HEK293 (cell line): Measurements from ENCODE around the gene UBR2.
"Not testable (repeated sequence)": the region's sequence is repeated elsewhere in the genome, so short reads cannot be mapped to it uniquely, and the experiment has no call there.

Source experiments
- CTCF ChIA-PET: fragments of 350-600 bp; formaldehyde crosslinking; extraction: SDS; loops from one replicate; lab custom pipeline; 2021; ENCODE audit warnings: antibody characterized with exemption; lab: Yijun Ruan, JAX
- POLR2A ChIA-PET: fragments of 300-600 bp; formaldehyde crosslinking; extraction: SDS; loops from one replicate; lab custom pipeline; 2020; ENCODE audit warnings: antibody characterized with exemption, inconsistent platforms; lab: Yijun Ruan, JAX
- H3K27ac ChIP-seq: fragments of 200-500 bp; sonication (Bioruptor generic); 2 replicates; pipeline ENCODE4 v1.5.1; 2014; ENCODE audit warnings: low read depth, low read length, control low read depth, inconsistent platforms; ENCODE audit errors: extremely low read depth
- H3K36me3 ChIP-seq, 2 experiments: fragments of 200-500 bp in 1 of 2; sonication (Bioruptor generic) in 1 of 2; 1 replicate in 1 of 2; 2 replicates in 1 of 2; pipeline ENCODE4 v1.5.1; 2014 to 2017; ENCODE audit warnings: inconsistent platforms in 2 of 2, low read length in 2 of 2; ENCODE audit not compliant: control insufficient read depth in 2 of 2, insufficient read depth in 1 of 2
- H3K4me1 ChIP-seq: fragments of 200-500 bp; sonication (Bioruptor generic); 2 replicates; pipeline ENCODE4 v1.5.1; 2014; ENCODE audit warnings: mild to moderate bottlenecking, low read length, inconsistent platforms; ENCODE audit not compliant: control insufficient read depth, insufficient read depth
- H3K4me3 ChIP-seq: 2 replicates; pipeline ENCODE4 v1.5.1; 2011; ENCODE audit warnings: low read depth, mild to moderate bottlenecking, control low read depth, low read length, moderate library complexity
- H3K9me3 ChIP-seq: fragments of 200-500 bp; sonication (Bioruptor generic); 2 replicates; pipeline ENCODE4 v1.5.1; 2014; ENCODE audit warnings: low read depth, low read length, inconsistent platforms; ENCODE audit not compliant: control insufficient read depth, insufficient read depth
- BCL11A ChIP-seq: fragments of 450-650 bp; formaldehyde crosslinking; IDR thresholded peaks from 2 replicates; pipeline ENCODE4 v1.5.1; 2016; ENCODE audit warnings: low read depth, missing biosample characterization, missing genetic modification characterization
- FEZF1 ChIP-seq: fragments of 450-650 bp; formaldehyde crosslinking; IDR thresholded peaks from 2 replicates; pipeline ENCODE4 v1.5.1; 2016; ENCODE audit warnings: missing biosample characterization, missing genetic modification characterization
- IKZF3 ChIP-seq: fragments of 450-650 bp; IDR thresholded peaks from 2 replicates; pipeline ENCODE4 v1.5.0; 2018; ENCODE audit warnings: missing biosample characterization, mild to moderate bottlenecking, missing genetic modification characterization, moderate library complexity
- KLF1 ChIP-seq: fragments of 450-650 bp; formaldehyde crosslinking; IDR thresholded peaks from 2 replicates; pipeline ENCODE4 v1.5.1; 2016; ENCODE audit warnings: missing biosample characterization, missing genetic modification characterization
- KLF10 ChIP-seq: fragments of 450-650 bp; IDR thresholded peaks from 2 replicates; pipeline ENCODE4 v1.5.1; 2018; ENCODE audit warnings: missing biosample characterization, mild to moderate bottlenecking, missing genetic modification characterization
- KLF16 ChIP-seq: fragments of 450-650 bp; formaldehyde crosslinking; IDR thresholded peaks from 2 replicates; pipeline ENCODE4 v1.5.1; 2017; ENCODE audit warnings: missing biosample characterization, missing genetic modification characterization
- MYNN ChIP-seq: fragments of 450-650 bp; formaldehyde crosslinking; IDR thresholded peaks from 2 replicates; pipeline ENCODE4 v1.5.1; 2016; ENCODE audit warnings: missing biosample characterization, missing genetic modification characterization, borderline replicate concordance
- MZF1 ChIP-seq: fragments of 450-650 bp; formaldehyde crosslinking; IDR thresholded peaks from 2 replicates; pipeline ENCODE4 v1.5.1; 2017; ENCODE audit warnings: missing biosample characterization, missing genetic modification characterization, borderline replicate concordance
- PRDM1 ChIP-seq: fragments of 450-650 bp; formaldehyde crosslinking; IDR thresholded peaks from 2 replicates; pipeline ENCODE4; 2016; ENCODE audit warnings: missing biosample characterization, missing genetic modification characterization
- RBAK ChIP-seq: fragments of 450-650 bp; formaldehyde crosslinking; IDR thresholded peaks from 2 replicates; pipeline ENCODE4 v1.5.1; 2016; ENCODE audit warnings: missing biosample characterization, missing genetic modification characterization
- SETDB1 ChIP-seq: IDR thresholded peaks from one replicate; pipeline ENCODE4 v1.6.1; 2017; ENCODE audit warnings: mild to moderate bottlenecking, low read length, moderate library complexity, mixed read lengths; ENCODE audit not compliant: insufficient read length
- SP2 ChIP-seq: fragments of 450-650 bp; formaldehyde crosslinking; IDR thresholded peaks from 2 replicates; pipeline ENCODE4 v1.5.1; 2016; ENCODE audit warnings: missing biosample characterization, missing genetic modification characterization
- SP7 ChIP-seq: fragments of 450-650 bp; formaldehyde crosslinking; IDR thresholded peaks from 2 replicates; pipeline ENCODE4 v1.5.1; 2016; ENCODE audit warnings: missing biosample characterization, missing genetic modification characterization
- YY1 ChIP-seq: fragments of 450-650 bp; formaldehyde crosslinking; IDR thresholded peaks from 2 replicates; pipeline ENCODE4 v1.5.1; 2018; ENCODE audit warnings: missing biosample characterization, missing genetic modification characterization
- ZBTB20 ChIP-seq: fragments of 450-650 bp; formaldehyde crosslinking; IDR thresholded peaks from 2 replicates; pipeline ENCODE4 v1.5.1; 2016; ENCODE audit warnings: missing biosample characterization, missing genetic modification characterization
- ZBTB7A ChIP-seq: fragments of 450-650 bp; formaldehyde crosslinking; IDR thresholded peaks from 2 replicates; pipeline ENCODE4 v1.5.1; 2016; ENCODE audit warnings: low read depth, missing biosample characterization, missing genetic modification characterization
- ZIC2 ChIP-seq: fragments of 450-650 bp; formaldehyde crosslinking; IDR thresholded peaks from 2 replicates; pipeline ENCODE4 v1.5.1; 2016; ENCODE audit warnings: missing biosample characterization, missing genetic modification characterization
- ZNF10 ChIP-seq: fragments of 450-650 bp; formaldehyde crosslinking; IDR thresholded peaks from 2 replicates; pipeline ENCODE4 v1.5.1; 2017; ENCODE audit warnings: missing biosample characterization, missing genetic modification characterization
- ZNF155 ChIP-seq: fragments of 450-650 bp; formaldehyde crosslinking; IDR thresholded peaks from 2 replicates; pipeline ENCODE4 v1.5.1; 2016; ENCODE audit warnings: missing biosample characterization, missing genetic modification characterization
- ZNF24 ChIP-seq: fragments of 450-650 bp; formaldehyde crosslinking; IDR thresholded peaks from 2 replicates; pipeline ENCODE4 v1.5.1; 2016; ENCODE audit warnings: missing biosample characterization, missing genetic modification characterization
- ZNF324 ChIP-seq: fragments of 450-650 bp; formaldehyde crosslinking; IDR thresholded peaks from 2 replicates; pipeline ENCODE4 v1.5.1; 2016; ENCODE audit warnings: missing biosample characterization, missing genetic modification characterization
- ZNF366 ChIP-seq: fragments of 450-650 bp; formaldehyde crosslinking; conservative IDR thresholded peaks from 2 replicates; pipeline ENCODE4 v1.5.1; 2016; ENCODE audit warnings: missing biosample characterization, missing genetic modification characterization
- ZNF37A ChIP-seq: fragments of 450-650 bp; IDR thresholded peaks from 2 replicates; pipeline ENCODE4 v1.5.1; 2018; ENCODE audit warnings: missing biosample characterization, missing genetic modification characterization
- ZNF394 ChIP-seq: fragments of 450-650 bp; formaldehyde crosslinking; IDR thresholded peaks from 2 replicates; pipeline ENCODE4 v1.5.1; 2016; ENCODE audit warnings: missing biosample characterization, missing genetic modification characterization, mild to moderate bottlenecking, moderate library complexity, borderline replicate concordance
- ZNF555 ChIP-seq: fragments of 450-650 bp; formaldehyde crosslinking; conservative IDR thresholded peaks from 2 replicates; pipeline ENCODE4 v1.5.1; 2017; ENCODE audit warnings: missing biosample characterization, mild to moderate bottlenecking, missing genetic modification characterization, inconsistent platforms
- ZNF585B ChIP-seq: fragments of 450-650 bp; formaldehyde crosslinking; IDR thresholded peaks from 2 replicates; pipeline ENCODE4 v1.5.1; 2016; ENCODE audit warnings: missing biosample characterization, missing genetic modification characterization
- ZNF629 ChIP-seq: fragments of 450-650 bp; formaldehyde crosslinking; IDR thresholded peaks from 2 replicates; pipeline ENCODE4 v1.5.1; 2017; ENCODE audit warnings: missing biosample characterization, missing genetic modification characterization
- ZNF654 ChIP-seq: fragments of 450-650 bp; formaldehyde crosslinking; IDR thresholded peaks from 2 replicates; pipeline ENCODE4 v1.5.1; 2016; ENCODE audit warnings: low read depth, missing biosample characterization, missing genetic modification characterization
- ZNF664 ChIP-seq: fragments of 450-650 bp; formaldehyde crosslinking; IDR thresholded peaks from 2 replicates; pipeline ENCODE4 v1.5.1; 2016; ENCODE audit warnings: missing biosample characterization, missing genetic modification characterization
- ZNF677 ChIP-seq: fragments of 450-650 bp; IDR thresholded peaks from 2 replicates; pipeline ENCODE4 v1.5.0; 2018; ENCODE audit warnings: missing biosample characterization, mild to moderate bottlenecking, missing genetic modification characterization, moderate library complexity
- ZNF76 ChIP-seq: fragments of 450-650 bp; formaldehyde crosslinking; IDR thresholded peaks from 2 replicates; pipeline ENCODE4; 2016; ENCODE audit warnings: low read depth, missing biosample characterization, missing genetic modification characterization, borderline replicate concordance
- ZNF843 ChIP-seq: fragments of 450-650 bp; formaldehyde crosslinking; IDR thresholded peaks from 2 replicates; pipeline ENCODE4 v1.5.1; 2016; ENCODE audit warnings: missing biosample characterization, missing genetic modification characterization
- ZSCAN23 ChIP-seq: fragments of 450-650 bp; formaldehyde crosslinking; IDR thresholded peaks from 2 replicates; pipeline ENCODE4 v1.5.1; 2016; ENCODE audit warnings: missing biosample characterization, missing genetic modification characterization
- ZXDB ChIP-seq: fragments of 450-650 bp; formaldehyde crosslinking; IDR thresholded peaks from 2 replicates; pipeline ENCODE4 v1.5.1; 2016; ENCODE audit warnings: missing biosample characterization, missing genetic modification characterization
- TF ChIP-seq, protein P1 (sequence below): fragments of 450-650 bp; formaldehyde crosslinking; IDR thresholded peaks from 2 replicates; pipeline ENCODE4 v1.5.1; 2016; ENCODE audit warnings: missing biosample characterization, missing genetic modification characterization, borderline replicate concordance

UBR2 gene

DNA sequence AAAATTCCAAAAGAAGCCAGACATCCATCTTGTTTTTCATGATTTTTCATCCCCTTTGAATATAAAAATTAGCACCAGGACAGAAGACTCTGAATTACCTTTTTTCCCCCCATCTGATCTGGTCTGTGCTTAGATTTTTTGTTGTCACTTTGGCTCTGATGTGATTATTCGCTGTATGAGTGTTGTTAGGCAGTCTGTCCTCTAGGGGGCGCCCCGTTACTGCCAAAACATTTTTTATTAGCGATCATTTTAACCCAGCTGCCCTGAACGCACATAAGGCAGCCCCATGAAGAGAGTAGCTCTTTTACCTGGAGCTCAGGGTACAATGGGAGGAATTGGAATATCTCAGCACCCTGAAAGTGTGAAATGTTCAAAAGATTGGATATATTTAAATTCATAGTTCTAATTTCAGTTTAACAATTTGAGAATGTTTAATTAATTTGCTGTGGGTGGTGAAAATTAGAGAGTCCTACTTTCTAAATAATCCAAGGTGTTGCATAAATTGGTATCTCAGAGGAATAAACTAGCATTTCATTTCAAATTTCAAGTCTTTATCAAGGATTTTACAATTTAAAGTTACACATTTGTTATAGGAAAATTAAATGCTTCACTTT lies 97.8 kb downstream of the UBR2 start (continued):
- no peak for TF ChIP-seq KLF16 (tag by site-specific recombination)
- TF ChIP-seq ZNF654: peak; percentile 91
- TF ChIP-seq ZNF37A: no peak
- TF ChIP-seq ZNF76 (tag by site-specific recombination): no peak
- no peak for TF ChIP-seq ZNF677 (tag by site-specific recombination)

DNA sequence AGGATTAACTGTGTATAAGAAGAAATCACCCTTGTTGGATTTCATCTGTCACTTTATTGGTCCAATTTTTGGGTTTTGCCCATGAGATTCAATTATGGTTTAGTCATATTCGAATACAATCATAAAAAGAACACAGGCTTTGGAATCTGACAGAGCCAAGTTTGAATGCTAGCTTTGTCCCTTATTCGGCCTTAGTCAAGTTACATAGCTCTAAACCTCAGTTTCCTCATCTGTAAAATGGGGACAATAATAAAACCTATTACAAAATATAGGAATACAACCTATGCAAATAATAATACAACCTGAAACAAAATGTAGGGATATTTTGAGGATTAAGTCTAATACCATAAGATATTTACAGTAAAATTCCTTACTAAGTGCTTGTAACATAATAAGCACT lies 100.9 kb downstream of the UBR2 start:
- ChIA-PET CTCF (interaction anchor here (0.6 to 7.1 kb wide), 8 partner anchors 11 to 601 kb away, joined by 3 to 127 read pairs (median 20); partner anchors contain the start of gene RPL7L1), POLR2A (interaction anchor here (1.8 kb wide), 1 partner anchor 215 kb away, joined by 5 read pairs; the partner anchor contains the start of gene RPL7L1)
- TF ChIP-seq IKZF3 (tag by site-specific recombination) (no peak), ZNF585B (tag by site-specific recombination) (no peak), RBAK (tag by site-specific recombination) (no peak), ZNF10 (no peak), ZNF555 (tag by site-specific recombination) (no peak), ZNF155 (tag by site-specific recombination) (no peak), ZNF24 (tag by site-specific recombination) (no peak), KLF16 (tag by site-specific recombination) (no peak), MZF1 (tag by site-specific recombination) (no peak), YY1 (no peak), ZIC2 (tag by site-specific recombination) (no peak), ZBTB20 (no peak), SETDB1 (no peak), ZNF664 (no peak), SP2 (no peak), SP7 (tag by site-specific recombination) (no peak), ZBTB7A (tag by site-specific recombination) (no peak)
- Histone ChIP-seq H3K36me3 (peaks cover 67 to 72% of the 10 kb centered on the region in 2 experiments), H3K4me3 (no peak overlapping the region), H3K9me3 (no peaks in the 10 kb centered on the region), H3K4me1 (no peaks in the 10 kb centered on the region), H3K27ac (no peak overlapping the region)

DNA sequence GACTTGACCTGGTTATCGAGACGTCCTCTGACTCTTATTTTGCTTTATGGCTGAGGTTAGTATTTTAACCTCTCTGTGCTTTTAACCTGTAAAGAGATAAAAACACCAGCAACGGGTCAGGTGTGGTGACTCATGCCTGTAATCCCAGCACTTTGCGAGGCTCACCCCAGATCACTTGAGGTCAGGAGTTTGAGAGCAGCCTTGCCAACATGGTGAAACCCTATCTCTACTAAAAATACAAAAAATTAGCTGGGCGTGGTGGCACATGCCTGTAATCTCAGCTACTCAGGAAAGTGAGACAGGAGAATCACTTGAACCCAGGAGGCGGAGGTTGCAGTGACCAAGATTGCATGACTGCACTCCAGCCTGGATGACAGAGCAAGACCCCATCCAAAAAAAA lies 110.5 kb downstream of the UBR2 start:
- POLR2A ChIA-PET: not testable (repeated sequence)
- TF ChIP-seq ZNF843 (peak; percentile 83), PRDM1 (tag by site-specific recombination) (0 out of 2 replicates have a peak, but pooled peaks have one; percentile 18), ZNF394 (tag by site-specific recombination) (peak; percentile 61; the same call in 1 of the 2 replicates), ZNF324 (tag by site-specific recombination) (0 out of 2 replicates have a peak, but pooled peaks have one; percentile 46), ZXDB (tag by site-specific recombination) (peak; percentile 76; the same call in 1 of the 2 replicates), ZNF629 (tag by site-specific recombination) (peak; percentile 70; the same call in 1 of the 2 replicates), ZSCAN23 (0 out of 2 replicates have a peak, but pooled peaks have one; percentile 45), ZNF366 (peak; percentile 59; the same call in 1 of the 2 replicates), FEZF1 (tag by site-specific recombination) (peak; percentile 71), KLF10 (0 out of 2 replicates have a peak, but pooled peaks have one; percentile 43), BCL11A (tag by site-specific recombination) (peak; percentile 88), MYNN (tag by site-specific recombination) (peak; percentile 96), KLF1 (peak; percentile 85)
- TF ChIP-seq, protein P1, sequence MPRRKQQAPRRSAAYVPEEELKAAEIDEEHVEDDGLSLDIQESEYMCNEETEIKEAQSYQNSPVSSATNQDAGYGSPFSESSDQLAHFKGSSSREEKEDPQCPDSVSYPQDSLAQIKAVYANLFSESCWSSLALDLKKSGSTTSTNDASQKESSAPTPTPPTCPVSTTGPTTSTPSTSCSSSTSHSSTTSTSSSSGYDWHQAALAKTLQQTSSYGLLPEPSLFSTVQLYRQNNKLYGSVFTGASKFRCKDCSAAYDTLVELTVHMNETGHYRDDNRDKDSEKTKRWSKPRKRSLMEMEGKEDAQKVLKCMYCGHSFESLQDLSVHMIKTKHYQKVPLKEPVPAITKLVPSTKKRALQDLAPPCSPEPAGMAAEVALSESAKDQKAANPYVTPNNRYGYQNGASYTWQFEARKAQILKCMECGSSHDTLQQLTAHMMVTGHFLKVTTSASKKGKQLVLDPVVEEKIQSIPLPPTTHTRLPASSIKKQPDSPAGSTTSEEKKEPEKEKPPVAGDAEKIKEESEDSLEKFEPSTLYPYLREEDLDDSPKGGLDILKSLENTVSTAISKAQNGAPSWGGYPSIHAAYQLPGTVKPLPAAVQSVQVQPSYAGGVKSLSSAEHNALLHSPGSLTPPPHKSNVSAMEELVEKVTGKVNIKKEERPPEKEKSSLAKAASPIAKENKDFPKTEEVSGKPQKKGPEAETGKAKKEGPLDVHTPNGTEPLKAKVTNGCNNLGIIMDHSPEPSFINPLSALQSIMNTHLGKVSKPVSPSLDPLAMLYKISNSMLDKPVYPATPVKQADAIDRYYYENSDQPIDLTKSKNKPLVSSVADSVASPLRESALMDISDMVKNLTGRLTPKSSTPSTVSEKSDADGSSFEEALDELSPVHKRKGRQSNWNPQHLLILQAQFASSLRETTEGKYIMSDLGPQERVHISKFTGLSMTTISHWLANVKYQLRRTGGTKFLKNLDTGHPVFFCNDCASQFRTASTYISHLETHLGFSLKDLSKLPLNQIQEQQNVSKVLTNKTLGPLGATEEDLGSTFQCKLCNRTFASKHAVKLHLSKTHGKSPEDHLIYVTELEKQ (tag by site-specific recombination): peak; percentile 69; the same call in 1 of the 2 replicates

More for the DNA sequence above, 110.5 kb downstream of the UBR2 start:
- H3K4me1 ChIP-seq, H3K27ac ChIP-seq, H3K4me3 ChIP-seq, H3K9me3 ChIP-seq: not testable (repeated sequence)
- CTCF ChIA-PET: interaction anchor here (1.0 to 11.9 kb wide), 3 partner anchors 13 to 227 kb away, joined by 3 to 91 read pairs (median 12); no protein-coding TSS in a partner anchor
- H3K36me3 ChIP-seq: peaks cover 56 to 91% of the 10 kb centered on the region in 2 experiments
